Choroid plexus epithelial cell (primary cell): ENCODE data around the gene KPNB1.

ENCODE experiments used
- DNase-seq: peaks from one replicate; pipeline ENCODE4 v3.0.0-alpha.2; 2010; ENCODE audit warnings: low read depth
- H3K4me3 ChIP-seq: 2 replicates; pipeline ENCODE4 v1.5.1; 2011; ENCODE audit warnings: low read depth, mild to moderate bottlenecking, control low read depth, low read length, moderate library complexity
- CTCF ChIP-seq: conservative IDR thresholded peaks from 2 replicates; pipeline ENCODE4 v1.5.1; 2011; ENCODE audit warnings: low read depth, mild to moderate bottlenecking, control low read depth, inconsistent platforms, low read length, moderate library complexity

KPNB1 gene

DNA sequence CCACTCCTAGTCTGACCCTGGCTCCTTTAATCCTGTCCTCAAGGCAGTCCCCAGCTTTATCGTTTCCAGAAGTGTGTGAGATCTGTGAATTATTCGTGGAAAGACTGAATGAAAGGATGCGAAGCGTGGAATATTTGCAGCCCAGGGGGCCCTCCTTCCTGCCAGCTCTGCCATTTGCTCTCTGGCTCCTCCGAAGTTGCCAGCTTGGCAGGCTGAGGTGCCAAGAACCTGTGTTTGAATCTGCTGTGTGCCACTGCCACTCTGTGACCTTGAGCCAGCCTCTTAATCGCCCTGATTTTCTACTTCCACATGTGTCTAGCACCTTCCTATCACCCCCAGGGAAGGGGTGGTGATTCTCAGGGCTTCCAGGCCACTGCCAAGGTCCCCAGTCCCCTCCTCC lies 55.0 kb downstream of the KPNB1 start:
- H3K4me3 ChIP-seq: no peak overlapping the region
- DNase-seq: no peak
- TF ChIP-seq CTCF: no peak

- no peak for DNase-seq
- TF ChIP-seq CTCF: no peak
- H3K4me3 ChIP-seq: no peak overlapping the region
Observed at GRCh38 chr17:47705536-47706530, 56.1 kb downstream of the KPNB1 start.

DNA sequence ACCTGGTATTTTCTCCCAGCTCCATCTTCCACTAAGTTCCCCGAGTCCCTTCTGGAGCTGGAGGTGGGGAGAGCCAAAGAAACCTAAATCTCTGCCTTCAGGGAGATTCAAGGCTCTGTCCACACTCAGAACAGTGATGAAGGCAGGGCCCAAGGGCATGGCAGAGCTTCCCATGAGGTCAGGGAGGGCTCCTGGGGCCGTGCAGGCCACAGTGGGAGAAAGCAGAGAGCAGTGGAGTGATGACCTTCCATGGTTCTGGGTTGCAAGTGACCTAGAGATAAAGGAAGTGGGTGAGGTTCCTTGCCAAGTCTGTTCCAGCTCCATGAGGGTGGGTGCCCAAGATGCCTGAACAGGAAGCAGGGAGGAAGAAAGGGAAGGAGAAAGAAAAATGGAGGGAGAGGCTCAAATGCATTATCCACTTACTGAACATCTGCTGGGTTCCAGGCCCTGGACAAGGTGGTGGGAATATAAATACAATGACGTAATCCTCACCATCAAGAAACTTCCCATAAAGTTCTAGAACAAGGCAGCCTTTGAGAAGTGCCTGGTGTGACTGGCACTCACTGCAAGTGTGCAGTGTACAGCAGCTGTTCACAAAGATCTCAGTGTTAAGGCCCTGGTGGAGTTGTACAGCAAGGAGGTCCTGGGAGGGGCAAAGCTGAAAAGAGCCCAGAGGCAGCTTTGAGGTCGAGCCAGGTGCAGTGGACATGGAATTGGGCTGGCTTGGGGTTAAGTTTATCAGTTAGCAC lies 57.5 kb downstream of the KPNB1 start:
- H3K4me3 ChIP-seq: no peak overlapping the region
- DNase-seq: no peak
- TF ChIP-seq CTCF: no peak

DNA sequence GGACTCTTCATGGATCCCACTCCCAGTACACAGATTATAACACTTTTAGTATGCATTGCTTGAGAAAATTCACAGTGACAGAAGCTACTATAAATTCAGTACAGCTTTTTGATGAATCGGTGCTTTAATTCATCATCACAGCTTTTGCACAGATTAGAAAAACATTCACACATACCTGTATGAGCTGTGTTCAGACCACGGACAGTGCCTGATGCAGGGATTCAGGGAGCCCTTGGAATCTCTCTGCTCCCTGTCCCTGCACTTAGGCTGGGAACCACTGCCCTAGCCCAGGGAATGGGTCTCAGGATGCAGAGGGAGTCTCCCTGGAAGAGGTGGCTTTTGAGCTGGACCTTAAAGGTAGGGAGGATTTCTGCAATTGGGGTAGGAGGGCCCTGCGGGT lies 58.2 kb downstream of the KPNB1 start:
- no peak for TF ChIP-seq CTCF
- H3K4me3 ChIP-seq: no peak overlapping the region
- no peak for DNase-seq

DNA sequence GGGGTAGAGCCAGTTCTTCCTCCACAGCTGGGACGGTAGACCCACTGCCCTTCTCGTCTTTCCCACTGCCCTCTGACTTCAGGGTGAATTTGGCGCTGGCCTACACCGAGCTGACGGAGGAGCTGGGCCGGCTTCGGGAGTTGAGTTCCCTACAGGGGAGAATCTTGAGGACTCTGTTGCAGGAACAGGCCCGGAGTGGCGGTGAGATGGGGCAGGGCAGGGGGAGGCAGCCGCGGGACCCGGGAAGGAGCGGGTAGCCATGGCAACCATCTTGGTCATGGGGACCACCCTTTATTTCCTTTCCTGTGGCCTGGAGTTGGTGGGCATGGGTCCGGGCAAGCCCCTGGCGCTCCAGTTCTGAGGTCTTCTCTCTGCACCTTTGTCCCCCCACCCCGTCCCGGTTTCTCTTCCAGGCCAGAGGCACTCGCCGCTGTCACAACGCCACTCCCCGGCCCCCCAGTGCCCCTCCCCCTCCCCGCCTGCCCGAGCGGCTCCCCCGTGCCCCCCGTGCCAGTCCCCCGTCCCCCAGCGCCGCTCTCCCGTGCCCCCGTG lies 58.7 kb downstream of the KPNB1 start:
- no peak for DNase-seq

GRCh38 chr17:47708864-47709541 lies 59.3 kb downstream of the KPNB1 start:
- no peak for TF ChIP-seq CTCF
- DNase-seq: no peak
- H3K4me3 ChIP-seq: no peak overlapping the region

More for the DNA sequence above, 58.7 kb downstream of the KPNB1 start:
- TF ChIP-seq CTCF: no peak
- no peak overlapping the region for H3K4me3 ChIP-seq
